Neural cell (in vitro differentiated cells): ENCODE data around the gene SETD4. TPM values are rescaled to one million over a fixed set of nuclear protein-coding genes. Genes with fewer than 3 reads are reported as not detected.

Experiments
- H2AFZ ChIP-seq: fragments of 200-600, 300-800 bp; sonication (generic), shearing (Covaris generic); 2 replicates; pipeline ENCODE4 v1.6.0; 2014; ENCODE audit warnings: low read depth, mild to moderate bottlenecking, antibody characterized with exemption, low read length, moderate library complexity
- H3F3A ChIP-seq: fragments of 200-600 bp; shearing (Covaris generic); 2 replicates; pipeline ENCODE4 v1.6.1; 2016; ENCODE audit warnings: mild to moderate bottlenecking, moderate library complexity, mixed read lengths, antibody characterized with exemption, low read length; ENCODE audit not compliant: insufficient read depth, poor library complexity, severe bottlenecking
- H3K27ac ChIP-seq: fragments of 200-600, 300-800 bp; sonication (generic), shearing (Covaris generic); 2 replicates; pipeline ENCODE4 v1.5.1; 2014; ENCODE audit warnings: mild to moderate bottlenecking, low read length, moderate library complexity
- H3K27me3 ChIP-seq: fragments of 300-800, 200-600 bp; sonication (generic), shearing (Covaris generic); 2 replicates; pipeline ENCODE4 v1.6.0; 2014; ENCODE audit warnings: mild to moderate bottlenecking, low read depth, low read length, moderate library complexity; ENCODE audit not compliant: insufficient read depth
- H3K36me3 ChIP-seq: fragments of 300-800, 200-600 bp; sonication (generic), shearing (Covaris generic); 2 replicates; pipeline ENCODE4 v1.5.1; 2014; ENCODE audit warnings: mild to moderate bottlenecking, antibody characterized with exemption, low read length, moderate library complexity; ENCODE audit not compliant: insufficient read depth
- H3K4me2 ChIP-seq: fragments of 300-800, 200-600 bp; sonication (generic), shearing (Covaris generic); 2 replicates; pipeline ENCODE4 v1.6.0; 2014; ENCODE audit warnings: mild to moderate bottlenecking, low read length
- H3K4me3 ChIP-seq: fragments of 300-800, 200-600 bp; sonication (generic), shearing (Covaris generic); 2 replicates; pipeline ENCODE4 v1.5.1; 2014; ENCODE audit warnings: mild to moderate bottlenecking, low read length, moderate library complexity
- H3K79me2 ChIP-seq: fragments of 200-600 bp; shearing (Covaris generic); replicated peaks from 2 replicates; pipeline ENCODE4 v1.6.0; 2014; ENCODE audit warnings: mild to moderate bottlenecking, low read length, moderate library complexity; ENCODE audit not compliant: insufficient read depth
- H3K9ac ChIP-seq: fragments of 300-800, 200-600 bp; sonication (generic), shearing (Covaris generic); 2 replicates; pipeline ENCODE4 v1.6.1; 2016; ENCODE audit warnings: mild to moderate bottlenecking, low read length, mixed read lengths
- H3K9me2 ChIP-seq: fragments of 200-600 bp; shearing (Covaris generic); 2 replicates; pipeline ENCODE4 v1.6.1; 2016; ENCODE audit warnings: mild to moderate bottlenecking, low read length, mixed read lengths; ENCODE audit not compliant: insufficient read depth
- H3K9me3 ChIP-seq: fragments of 200-600, 300-800 bp; sonication (generic), shearing (Covaris generic); 2 replicates; pipeline ENCODE4 v1.6.1; 2016; ENCODE audit warnings: mild to moderate bottlenecking, mixed run types, low read length, moderate library complexity, mixed read lengths
- H4K20me1 ChIP-seq: fragments of 200-600 bp; shearing (Covaris generic); 2 replicates; pipeline ENCODE4 v1.6.1; 2016; ENCODE audit warnings: mild to moderate bottlenecking, mixed run types; ENCODE audit not compliant: insufficient read depth
- CTCF ChIP-seq: fragments of 450-650 bp; IDR thresholded peaks from 2 replicates; pipeline ENCODE4 v1.5.1; 2014; ENCODE audit warnings: antibody characterized with exemption, mild to moderate bottlenecking, moderate library complexity; ENCODE audit not compliant: poor library complexity, severe bottlenecking
- EP300 ChIP-seq: fragments of 450-650 bp; conservative IDR thresholded peaks from 2 replicates; pipeline ENCODE4 v1.6.1; 2014; ENCODE audit warnings: antibody characterized with exemption, mild to moderate bottlenecking, moderate library complexity; ENCODE audit not compliant: poor library complexity, severe bottlenecking
- EZH2 ChIP-seq: fragments of 200-600, 300-800 bp; shearing (Covaris generic), sonication (generic); IDR thresholded peaks from 2 replicates; pipeline ENCODE4 v1.6.1; 2014; ENCODE audit warnings: antibody characterized with exemption, low read length, borderline replicate concordance, mild to moderate bottlenecking; ENCODE audit not compliant: insufficient read depth, poor library complexity, severe bottlenecking
- MXI1 ChIP-seq: fragments of 450-650 bp; conservative IDR thresholded peaks from 2 replicates; pipeline ENCODE4 v1.6.1; 2014; ENCODE audit warnings: antibody characterized with exemption, mild to moderate bottlenecking; ENCODE audit not compliant: poor library complexity, severe bottlenecking
- POLR2AphosphoS5 ChIP-seq: IDR thresholded peaks from 2 replicates; pipeline ENCODE4 v1.6.1; 2012
- RAD21 ChIP-seq: fragments of 450-650 bp; conservative IDR thresholded peaks from 2 replicates; pipeline ENCODE4 v1.6.1; 2014; ENCODE audit warnings: antibody characterized with exemption, mild to moderate bottlenecking, moderate library complexity
- REST ChIP-seq: IDR thresholded peaks from 2 replicates; pipeline ENCODE4 v1.6.1; 2012; ENCODE audit warnings: borderline replicate concordance
- SMC3 ChIP-seq: fragments of 450-650 bp; conservative IDR thresholded peaks from 2 replicates; pipeline ENCODE4 v1.6.1; 2014; ENCODE audit warnings: antibody characterized with exemption, mild to moderate bottlenecking, moderate library complexity; ENCODE audit not compliant: poor library complexity
- TAF1 ChIP-seq: IDR thresholded peaks from 2 replicates; pipeline ENCODE4 v1.6.1; 2012; ENCODE audit warnings: low read depth
- polyA plus RNA-seq: library from polyadenylated mRNA; depleted of rRNA; stranded (reverse); fragments of >200 nt; gene quantifications from 2 replicates; pipeline ENCODE4 v1.2.3, GENCODE V29; 2014

SETD4 gene
- polyA plus RNA-seq, 1 donor from 2014 or later = 64.4 TPM

GRCh38 chr21:35990609-35991008 is 69.7 kb downstream of the SETD4 start:
- H3K27ac ChIP-seq = no peak overlapping the region
- no peak overlapping the region for H3K4me2 ChIP-seq
- no peak overlapping the region for H3K4me3 ChIP-seq
- no peak overlapping the region for H2AFZ ChIP-seq
- H3F3A ChIP-seq = no peaks in the 10 kb centered on the region
- TF ChIP-seq TAF1 (no peak), POLR2AphosphoS5 (no peak), REST (no peak), EP300 (no peak), RAD21 (no peak), CTCF (no peak), SMC3 (no peak), EZH2 (no peak), MXI1 (no peak)
- H4K20me1 ChIP-seq = no peaks in the 10 kb centered on the region
- no peak overlapping the region for H3K9ac ChIP-seq
- H3K9me3 ChIP-seq = no peaks in the 10 kb centered on the region
- no peaks in the 10 kb centered on the region for H3K79me2 ChIP-seq
- H3K9me2 ChIP-seq = no peaks in the 10 kb centered on the region
- no peaks in the 10 kb centered on the region for H3K36me3 ChIP-seq
- no peaks in the 10 kb centered on the region for H3K27me3 ChIP-seq

- no peaks in the 10 kb centered on the region for H3F3A ChIP-seq
- no peaks in the 10 kb centered on the region for H3K79me2 ChIP-seq
- H3K9ac ChIP-seq = no peak overlapping the region
- no peaks in the 10 kb centered on the region for H3K27me3 ChIP-seq
- no peaks in the 10 kb centered on the region for H3K36me3 ChIP-seq
- H3K9me3 ChIP-seq = no peaks in the 10 kb centered on the region
- TF ChIP-seq TAF1 (no peak), SMC3 (no peak), REST (no peak), RAD21 (no peak)
- no peak overlapping the region for H3K4me3 ChIP-seq
- H3K27ac ChIP-seq = no peak overlapping the region
- H3K4me2 ChIP-seq = no peak overlapping the region
- H2AFZ ChIP-seq = no peak overlapping the region
- no peaks in the 10 kb centered on the region for H4K20me1 ChIP-seq
- no peaks in the 10 kb centered on the region for H3K9me2 ChIP-seq
Observed at GRCh38 chr21:35989138-35989735, 71.1 kb downstream of the SETD4 start.
